ENCODE results near the gene KIF4B. TPM values are rescaled to one million over a fixed set of nuclear protein-coding genes. Genes with fewer than 3 reads are reported as not detected.
A peak's percentile ranks its signal among the peaks of the same experiment; 100 is the strongest.

KIF4B gene
- total and polyA plus RNA-seq, 2 of the 13 experiments (the other 11 are each of a cell fraction or from before 2014, with no cell fraction given), result 0.04 TPM; not detected in 1

GRCh38 chr5:155053501-155053900 lies 39.9 kb downstream of the KIF4B start:
- TF ChIP-seq ZNF431 (CRISPR knock-in tag; IDR thresholded peaks at IDR 0.05; ENCODE audit: borderline replicate concordance, low read depth) (no peak), HNRNPUL1 (IDR thresholded peaks at IDR 0.05; ENCODE audit: low read depth, low read length) (no peak), ZNF772 (CRISPR knock-in tag; IDR thresholded peaks at IDR 0.05) (no peak), TBL1XR1 (IDR thresholded peaks at IDR 0.05; ENCODE audit: borderline replicate concordance, low read length, partially characterized antibody) (no peak), ZNF18 (CRISPR knock-in tag; IDR thresholded peaks at IDR 0.05; ENCODE audit: insufficient replicate concordance) (no peak), ZSCAN12 (CRISPR knock-in tag; IDR thresholded peaks at IDR 0.05) (no peak), ZNF430 (CRISPR knock-in tag; IDR thresholded peaks at IDR 0.05) (no peak), ZNF883 (CRISPR knock-in tag; IDR thresholded peaks at IDR 0.05; ENCODE audit: not compliant biosample characterization) (no peak), ZBTB3 (CRISPR knock-in tag; IDR thresholded peaks at IDR 0.05; ENCODE audit: borderline replicate concordance, low read depth) (no peak), SOX13 (IDR thresholded peaks at IDR 0.05) (no peak), SOX13 (CRISPR knock-in tag; conservative IDR thresholded peaks at IDR 0.05 in 1 of 2, IDR thresholded peaks at IDR 0.05 in 1 of 2) (no peak), HHEX (CRISPR knock-in tag; IDR thresholded peaks at IDR 0.05) (no peak), ZMAT3 (CRISPR knock-in tag; conservative IDR thresholded peaks at IDR 0.05) (no peak), ETV6 (CRISPR knock-in tag; conservative IDR thresholded peaks at IDR 0.05) (no peak), GPBP1L1 (CRISPR knock-in tag; IDR thresholded peaks at IDR 0.05) (no peak), AHR (CRISPR knock-in tag; IDR thresholded peaks at IDR 0.05) (no peak), ZBTB7A (CRISPR knock-in tag; IDR thresholded peaks at IDR 0.05) (no peak)
- H3K79me2 ChIP-seq (ENCODE audit: insufficient read depth, low read length), result no peaks in the 10 kb centered on the region
- DNase-seq (ENCODE audit: low spot score) (no peak), FAIRE-seq (no peak), ATAC-seq (peak; percentile 54)
- no peaks in the 10 kb centered on the region for H3K36me3 ChIP-seq (replicated peaks in 1 of 2; ENCODE audit: control insufficient read depth in 1 of 2, insufficient read depth in 2 of 2, low read length in 2 of 2)
- BruUV-seq (replicated peaks), result no TSS peak
- intact Hi-C loops (cut with micrococcal nuclease; ENCODE audit: unreplicated experiment) (no loop called here), in situ Hi-C loops (cut with HindIII; ENCODE audit: extremely low pct_ligation_motif_present, low pct_unique_long_range_greater_than_20kb) (no loop called here)
- H3K4me2 ChIP-seq (ENCODE audit: low read depth, low read length), result no peak overlapping the region
- 6% methylated on average over 4 of the region's 4 CpGs for WGBS (ENCODE audit: low lambda C conversion rate)
- no peaks in the 10 kb centered on the region; a peak in 1 of 5 replicates for H3K27me3 ChIP-seq (ENCODE audit: control insufficient read depth in 1 of 2, insufficient read depth in 2 of 2, low read length in 2 of 2)
- H2AFZ ChIP-seq (ENCODE audit: low read length), result no peak overlapping the region
- H3K27ac ChIP-seq (ENCODE audit: extremely low read length, insufficient read depth, low read length), result no peak overlapping the region
- no peaks in the 10 kb centered on the region for H4K20me1 ChIP-seq (ENCODE audit: insufficient read depth, low read length)
- ChIA-PET CTCF (ENCODE audit: low intra/inter-chr PET ratio, low total read pairs) (no interaction called here), POLR2A (no interaction called here)
- H3K9ac ChIP-seq (ENCODE audit: insufficient read depth, low read depth, low read length), result no peak overlapping the region
- peaks cover 31% of the 10 kb centered on the region for H3K4me1 ChIP-seq (ENCODE audit: insufficient read depth, low read length)
- no peak overlapping the region for H3K4me3 ChIP-seq (replicated peaks in 1 of 3; ENCODE audit: insufficient read depth in 1 of 3, low read depth in 2 of 3, low read length in 3 of 3)
- H3K9me3 ChIP-seq (ENCODE audit: low read length), result no peaks in the 10 kb centered on the region

Data from HepG2 (cell line).